HG02610 (cell line): ENCODE results near the gene EYA2.
"Not testable (repeated sequence)": the region's sequence is repeated elsewhere in the genome, so short reads cannot be mapped to it uniquely, and the experiment has no call there.

Source experiments
- ATAC-seq: cut with Tn5 transposase; IDR thresholded peaks from one replicate; pipeline ENCODE4 v1.9.1; 2021; ENCODE audit warnings: mild to moderate bottlenecking, moderate library complexity; ENCODE audit not compliant: unreplicated experiment

The EYA2 gene, protein sequence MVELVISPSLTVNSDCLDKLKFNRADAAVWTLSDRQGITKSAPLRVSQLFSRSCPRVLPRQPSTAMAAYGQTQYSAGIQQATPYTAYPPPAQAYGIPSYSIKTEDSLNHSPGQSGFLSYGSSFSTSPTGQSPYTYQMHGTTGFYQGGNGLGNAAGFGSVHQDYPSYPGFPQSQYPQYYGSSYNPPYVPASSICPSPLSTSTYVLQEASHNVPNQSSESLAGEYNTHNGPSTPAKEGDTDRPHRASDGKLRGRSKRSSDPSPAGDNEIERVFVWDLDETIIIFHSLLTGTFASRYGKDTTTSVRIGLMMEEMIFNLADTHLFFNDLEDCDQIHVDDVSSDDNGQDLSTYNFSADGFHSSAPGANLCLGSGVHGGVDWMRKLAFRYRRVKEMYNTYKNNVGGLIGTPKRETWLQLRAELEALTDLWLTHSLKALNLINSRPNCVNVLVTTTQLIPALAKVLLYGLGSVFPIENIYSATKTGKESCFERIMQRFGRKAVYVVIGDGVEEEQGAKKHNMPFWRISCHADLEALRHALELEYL

DNA sequence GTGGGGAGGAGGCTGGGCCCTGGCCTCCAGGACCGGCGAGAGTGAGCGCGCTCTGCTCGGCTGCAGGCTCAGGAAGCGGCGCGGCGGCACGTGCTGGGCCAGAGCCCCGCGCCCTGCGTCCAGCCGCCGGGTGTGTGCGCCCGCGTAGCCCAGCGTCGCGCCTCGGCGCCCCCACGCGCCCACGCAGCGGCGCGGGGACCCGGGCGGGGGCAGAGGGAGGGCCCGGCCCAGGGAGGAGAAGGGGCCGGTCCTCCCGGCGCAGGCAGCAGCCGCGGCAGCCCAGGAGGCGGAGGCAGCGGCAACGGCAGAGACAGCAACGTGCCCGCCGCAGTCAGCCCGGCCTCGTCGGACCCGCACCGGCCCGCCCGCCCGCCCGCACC is at the start of gene EYA2:
Gene EYA2, plus strand, starts transcription at position 265 of the 380 bp plus-strand sequence. CDS start 95,168 bp downstream, outside the sequence.
- no peak for ATAC-seq

DNA sequence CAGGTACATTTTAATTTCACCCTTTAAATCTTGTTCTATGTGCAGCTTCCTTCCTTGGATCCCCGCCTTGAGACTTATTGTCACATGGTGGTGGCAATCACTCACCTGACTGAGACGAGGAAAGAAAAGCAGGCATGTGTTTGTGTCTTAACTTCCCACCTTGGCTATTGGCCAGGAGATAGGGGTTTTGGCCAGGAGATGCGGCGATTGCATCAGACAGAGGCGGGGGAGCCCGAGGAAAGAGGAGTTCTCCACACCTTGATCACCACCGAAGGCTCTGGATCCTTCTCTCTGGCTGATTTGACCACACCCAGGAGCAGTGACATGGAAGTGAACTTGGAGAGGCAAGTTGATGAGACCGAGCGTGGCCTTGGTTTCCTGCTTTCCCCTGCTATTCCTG is 49.7 kb upstream of the EYA2 start:
- no peak for ATAC-seq

DNA sequence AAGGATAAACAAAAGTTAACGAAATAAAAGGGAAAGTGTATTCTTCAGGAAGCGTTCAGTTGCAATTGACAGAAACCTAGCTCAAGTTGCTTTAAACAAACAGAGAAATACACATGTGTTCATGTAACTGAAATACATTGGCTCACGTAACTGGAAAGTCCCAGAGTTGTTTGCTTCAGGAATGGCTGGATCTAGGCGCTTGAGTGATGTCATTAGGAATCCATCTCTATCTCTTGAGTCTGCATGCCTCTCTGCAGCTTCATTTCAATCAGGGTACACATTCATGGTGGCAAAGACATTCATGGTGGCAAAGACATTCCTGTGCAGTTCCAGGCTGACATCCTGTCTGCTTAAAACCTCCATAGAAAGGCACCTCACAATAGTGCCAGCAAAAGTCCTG is 45.4 kb upstream of the EYA2 start:
- no peak for ATAC-seq

DNA sequence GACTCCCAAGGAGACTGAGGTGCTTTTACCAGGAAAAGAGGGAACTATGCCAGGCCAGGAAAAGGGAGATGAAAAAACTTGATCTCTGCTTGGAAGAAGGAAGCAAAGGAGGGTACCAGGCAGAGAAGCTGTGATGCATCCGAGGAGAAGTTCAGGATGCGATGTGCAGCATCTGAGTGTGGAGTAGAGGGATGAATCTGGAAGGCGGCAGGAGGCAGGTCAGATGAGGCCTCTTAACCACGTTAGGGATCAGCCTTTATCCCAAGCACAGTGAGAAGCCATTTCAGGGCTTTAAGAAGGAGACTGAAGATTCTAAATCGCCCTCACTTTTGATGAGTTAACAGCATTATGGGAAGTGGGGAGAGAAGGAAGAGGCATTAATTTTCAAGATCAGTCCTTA is 44.9 kb upstream of the EYA2 start:
- ATAC-seq, result no peak

DNA sequence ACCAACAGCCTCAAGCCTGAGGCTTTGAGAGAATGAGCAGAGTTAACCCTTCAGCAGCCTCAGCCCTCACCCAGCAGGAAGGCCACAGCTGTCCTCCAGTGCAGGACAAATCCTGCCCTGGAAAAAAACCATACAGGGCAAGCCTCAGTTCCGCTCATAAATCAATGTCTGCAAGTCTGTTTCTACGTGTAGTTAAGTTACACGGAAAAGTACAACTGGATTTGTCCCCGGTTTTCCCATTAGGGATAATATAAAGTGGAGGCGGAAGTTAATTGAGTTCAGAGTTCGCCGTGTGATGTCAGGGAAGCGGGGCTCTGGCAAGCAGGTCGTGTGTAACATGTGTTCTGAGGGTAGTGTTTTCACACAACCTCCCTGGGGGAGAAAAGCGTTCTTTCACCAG is 44.2 kb upstream of the EYA2 start:
- ATAC-seq, result no peak

DNA sequence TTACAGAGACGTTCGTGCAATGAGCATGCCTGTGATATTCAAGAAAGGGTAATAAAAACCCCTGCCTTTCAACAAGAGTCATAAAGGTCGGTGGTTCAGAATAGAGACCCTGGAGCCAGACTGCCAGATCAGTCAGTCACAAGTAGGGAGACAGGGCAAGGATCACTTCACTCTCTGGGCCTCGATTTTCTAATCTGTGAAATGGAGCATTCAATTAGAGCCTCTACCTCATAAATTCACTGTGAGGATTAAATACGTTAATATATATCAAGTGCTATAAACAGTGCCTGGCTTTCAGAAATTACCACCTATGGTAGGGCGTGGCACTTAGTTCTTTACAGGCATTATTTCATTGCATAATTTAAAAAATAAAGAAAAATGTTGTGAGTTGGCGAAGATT is 43.7 kb upstream of the EYA2 start:
- ATAC-seq, result no peak

DNA sequence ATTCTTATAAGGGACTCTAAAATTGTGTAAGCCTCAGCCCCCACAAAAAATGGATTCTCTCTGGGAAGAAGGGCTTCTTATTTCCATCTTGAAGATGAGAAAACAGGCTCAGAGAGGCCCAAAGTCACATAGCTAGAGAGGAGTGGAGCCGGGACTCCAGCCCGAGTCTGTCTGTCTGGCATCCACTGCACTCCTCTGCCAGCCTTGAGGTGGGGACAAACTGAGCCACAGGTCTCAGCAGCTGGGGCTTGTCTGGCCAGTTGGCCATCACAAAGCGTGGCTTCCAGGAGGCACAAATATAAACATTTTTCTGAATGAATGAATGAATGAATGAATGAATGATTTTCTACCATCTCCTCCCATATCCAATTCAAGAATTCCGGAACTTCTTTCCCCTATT is 42.9 kb upstream of the EYA2 start:
- ATAC-seq, result no peak

DNA sequence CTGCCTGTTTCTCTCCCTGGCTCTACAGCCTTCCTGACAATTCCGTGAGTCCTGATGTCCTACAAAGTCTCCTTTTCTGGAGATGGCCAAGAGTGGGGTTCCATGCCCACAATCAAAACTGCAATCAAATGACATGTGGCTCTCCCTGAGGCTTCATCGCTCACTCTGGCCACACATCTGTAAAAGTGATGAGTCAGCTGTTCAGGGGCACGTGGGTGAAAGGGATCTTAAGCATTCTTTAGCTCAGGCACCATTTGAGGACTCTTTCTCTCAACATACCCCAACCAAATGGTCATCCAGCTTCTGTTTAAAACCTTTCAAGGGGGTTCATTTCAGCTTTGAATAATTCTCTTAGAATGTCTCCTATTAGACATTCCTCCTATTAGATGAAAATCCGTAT is 42.3 kb upstream of the EYA2 start:
- ATAC-seq, result no peak

DNA sequence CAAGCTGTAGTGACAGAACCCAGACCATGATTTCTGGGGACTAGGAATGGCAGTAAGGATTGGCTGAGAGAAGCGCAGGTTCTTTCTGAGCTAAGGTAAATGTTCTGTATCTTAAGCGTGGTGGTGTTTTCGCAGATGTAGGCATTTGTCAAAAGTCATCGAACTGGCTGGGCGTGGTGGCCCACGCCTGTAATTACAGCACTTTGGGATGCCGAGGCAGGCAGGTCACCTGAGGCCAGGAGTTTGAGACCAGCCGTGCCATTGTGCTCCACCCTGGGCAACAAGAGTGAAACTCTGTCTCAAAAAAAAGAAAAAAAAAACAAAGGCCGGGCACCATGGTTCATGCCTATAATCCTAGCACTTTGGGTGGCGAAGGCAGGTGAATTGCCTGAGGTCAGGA is 40.7 kb upstream of the EYA2 start:
- ATAC-seq, result no peak

DNA sequence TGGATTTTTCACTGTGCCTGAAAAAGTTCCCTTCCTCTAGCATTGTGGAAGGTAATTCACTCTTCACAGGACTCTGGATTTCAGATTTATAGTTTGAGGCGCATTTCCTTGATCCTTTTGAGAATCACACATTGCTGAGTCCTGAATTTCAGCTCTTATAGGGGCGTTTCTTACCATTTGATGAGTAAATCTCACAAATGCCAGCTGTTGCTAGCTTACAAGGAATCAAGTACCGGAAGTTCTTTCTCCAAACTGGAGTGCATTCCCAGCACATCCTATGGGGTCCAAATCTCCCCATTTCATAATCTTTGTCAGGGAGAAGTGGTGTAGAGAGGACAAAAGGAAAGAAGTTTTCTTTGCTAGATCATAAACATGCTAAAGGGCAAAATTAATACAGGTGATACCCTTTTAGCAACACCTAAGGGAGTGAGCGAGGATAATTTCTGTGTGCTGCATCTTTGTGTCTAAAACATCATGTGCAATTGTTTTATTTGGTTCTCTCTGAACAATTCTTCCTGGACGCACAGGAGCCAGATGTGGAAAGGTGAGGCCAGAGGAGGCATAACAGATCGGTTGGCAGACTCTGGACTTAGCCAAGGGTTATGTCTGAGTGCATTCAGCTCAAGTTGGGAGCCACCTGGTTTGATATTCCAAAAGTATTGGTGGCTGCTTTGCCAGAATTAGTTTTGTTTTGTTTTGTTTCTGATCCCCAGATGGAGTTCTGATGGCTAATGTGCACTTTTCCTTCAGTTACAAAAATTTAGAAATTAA is 37.4 kb upstream of the EYA2 start:
- no peak for ATAC-seq

DNA sequence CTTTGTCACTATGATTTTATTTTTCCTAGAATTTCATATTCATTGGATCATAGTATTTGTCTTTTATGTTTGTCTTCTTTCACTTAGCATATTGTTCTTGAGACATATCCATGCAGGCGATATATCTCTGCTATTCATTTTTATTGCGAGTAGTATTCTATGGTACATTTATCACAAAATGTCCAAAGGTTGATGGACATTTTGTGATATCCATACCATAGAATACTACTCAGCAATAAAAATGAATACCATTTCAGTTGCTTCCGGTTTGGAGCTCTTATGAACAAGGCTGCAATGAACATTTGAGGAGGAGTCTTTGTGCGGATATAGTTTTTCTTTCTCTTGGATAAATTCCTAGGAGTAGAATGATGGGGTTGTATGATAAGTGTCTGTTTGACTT is 28.8 kb upstream of the EYA2 start:
- ATAC-seq, result no peak

DNA sequence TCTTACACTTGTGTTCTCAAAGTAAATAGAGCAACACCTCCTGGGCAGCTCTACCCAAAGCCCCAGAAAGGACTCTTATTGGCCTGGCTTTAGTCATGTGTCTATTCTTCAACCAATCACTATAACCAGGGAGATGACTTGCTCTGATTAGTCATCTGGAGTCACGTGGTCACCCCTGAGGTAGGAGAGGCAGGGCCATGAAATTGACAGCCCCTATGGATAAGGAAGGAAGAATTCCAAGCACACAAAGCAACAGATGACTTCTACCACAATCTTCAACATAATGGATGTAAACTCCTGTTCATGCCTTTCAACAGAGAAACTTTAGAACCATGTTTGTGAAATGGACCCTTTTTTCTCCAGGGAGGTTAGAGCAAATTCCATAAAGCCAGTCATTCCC is 24.6 kb upstream of the EYA2 start:
- ATAC-seq, result no peak

DNA sequence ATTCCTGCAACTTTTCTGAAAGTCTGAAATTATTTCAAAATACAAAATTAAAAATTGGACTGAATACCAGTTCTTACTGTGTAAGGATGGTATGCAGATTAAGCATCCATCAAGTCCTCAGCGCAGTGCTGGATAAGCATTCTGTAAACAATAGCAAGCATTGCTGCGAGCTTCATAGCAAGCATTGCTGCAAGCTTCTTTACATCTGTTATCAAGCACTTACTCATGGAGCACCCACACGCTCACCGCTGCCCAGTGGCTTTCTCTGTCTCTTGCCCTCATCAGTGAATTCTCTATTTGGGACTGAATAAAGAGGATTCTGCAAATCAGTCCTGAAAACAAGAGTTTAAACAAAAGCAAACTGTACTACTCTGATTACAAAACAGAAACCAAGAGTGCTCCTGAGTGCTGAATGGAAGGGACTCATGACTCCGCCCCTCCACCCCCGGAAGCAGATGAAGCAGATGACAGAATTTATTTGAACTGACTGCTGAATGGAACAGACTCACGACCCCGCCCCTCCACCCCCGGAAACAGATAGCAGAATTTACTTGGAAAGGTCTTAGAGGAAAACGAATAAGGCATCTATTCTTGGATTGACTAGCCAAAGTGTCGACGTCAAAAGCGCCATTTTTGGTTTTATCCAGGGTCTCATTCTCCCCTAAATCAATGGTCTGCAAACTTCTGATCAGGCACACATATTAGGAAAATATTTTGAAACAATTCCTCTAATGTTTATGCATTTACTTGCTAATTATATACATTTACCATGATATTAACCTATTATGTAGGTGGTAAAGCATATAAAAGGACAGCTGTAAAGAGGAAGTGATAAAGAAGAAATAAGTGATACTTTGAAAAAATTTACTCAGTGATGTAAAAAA is 22.1 kb upstream of the EYA2 start:
- no peak for ATAC-seq

DNA sequence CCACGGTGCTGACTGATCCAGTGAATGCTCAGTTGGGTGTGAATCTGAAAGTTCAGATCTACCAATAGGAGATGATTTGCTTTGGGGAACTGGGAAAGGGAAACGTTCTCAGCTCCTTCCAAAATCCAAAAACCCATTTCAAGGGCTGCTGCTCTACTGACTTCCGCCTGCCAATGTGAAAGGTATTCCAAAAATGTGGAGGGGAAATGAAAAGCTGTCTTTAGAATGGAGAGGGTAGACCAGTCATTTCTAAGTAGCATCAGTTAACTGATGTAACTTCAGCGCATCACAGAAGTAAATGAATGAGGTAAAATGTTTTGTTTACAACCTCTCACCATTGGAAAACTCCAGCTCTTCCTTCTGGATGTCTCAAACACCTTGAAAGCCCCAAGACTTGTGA is 19.6 kb upstream of the EYA2 start:
- no peak for ATAC-seq

DNA sequence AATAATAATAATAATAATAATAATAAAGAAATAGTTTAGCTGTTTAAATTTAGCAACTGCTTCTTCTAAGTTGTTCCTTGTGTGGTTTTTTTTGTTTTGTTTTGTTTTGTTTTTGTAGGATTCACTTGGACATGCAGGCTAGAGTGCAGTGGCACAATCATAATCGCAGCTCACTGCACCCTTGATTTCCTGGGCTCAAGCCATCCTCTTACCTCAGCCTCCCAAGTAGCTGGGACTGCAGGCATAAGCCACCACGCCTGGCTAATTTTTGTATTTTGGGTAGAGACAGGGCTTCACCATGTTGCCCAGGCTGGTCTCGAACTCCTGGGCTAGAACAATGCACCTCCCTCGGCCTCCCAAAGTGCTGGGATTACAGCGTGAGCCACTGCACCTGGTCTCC is 15.3 kb upstream of the EYA2 start:
- ATAC-seq, result no peak

DNA sequence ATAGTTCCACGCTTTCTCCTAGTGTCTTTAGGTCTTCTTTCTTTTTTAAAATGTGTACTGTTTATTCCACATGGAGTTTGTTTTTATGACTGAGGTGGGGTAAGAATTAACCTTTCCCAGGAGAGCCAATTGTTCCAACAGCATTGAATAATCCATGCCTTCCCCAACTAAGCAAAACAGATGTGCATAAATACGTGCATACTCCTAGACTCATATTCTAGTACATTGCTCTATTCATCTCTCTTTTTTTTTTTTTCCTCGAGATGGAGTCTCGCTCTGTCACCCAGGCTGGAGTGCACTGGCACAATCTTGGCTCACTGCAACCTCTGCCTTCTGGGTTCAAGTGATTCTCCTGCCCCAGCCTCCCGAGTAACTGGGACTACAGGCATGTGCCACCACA is 14.7 kb upstream of the EYA2 start:
- ATAC-seq, result not testable (repeated sequence)

DNA sequence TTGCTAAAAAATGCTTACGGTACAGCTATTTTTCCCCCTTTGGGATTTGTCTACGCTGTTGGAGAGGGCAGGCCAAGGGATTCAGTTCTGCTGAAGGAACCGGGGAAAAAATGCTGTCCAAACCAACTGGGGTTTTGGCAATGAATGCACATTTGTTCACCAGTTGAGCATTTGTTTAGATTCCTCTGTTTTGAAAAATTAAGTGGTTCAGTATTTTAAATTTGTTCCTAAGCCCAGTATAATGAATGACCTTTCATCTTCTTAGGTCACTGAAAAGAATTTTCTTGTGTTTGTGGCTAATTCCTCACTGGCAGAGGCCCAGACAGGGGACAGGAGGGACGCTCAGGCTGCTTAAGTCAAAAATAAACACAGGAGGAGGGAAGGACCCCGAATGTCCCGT is 10.8 kb upstream of the EYA2 start:
- no peak for ATAC-seq

DNA sequence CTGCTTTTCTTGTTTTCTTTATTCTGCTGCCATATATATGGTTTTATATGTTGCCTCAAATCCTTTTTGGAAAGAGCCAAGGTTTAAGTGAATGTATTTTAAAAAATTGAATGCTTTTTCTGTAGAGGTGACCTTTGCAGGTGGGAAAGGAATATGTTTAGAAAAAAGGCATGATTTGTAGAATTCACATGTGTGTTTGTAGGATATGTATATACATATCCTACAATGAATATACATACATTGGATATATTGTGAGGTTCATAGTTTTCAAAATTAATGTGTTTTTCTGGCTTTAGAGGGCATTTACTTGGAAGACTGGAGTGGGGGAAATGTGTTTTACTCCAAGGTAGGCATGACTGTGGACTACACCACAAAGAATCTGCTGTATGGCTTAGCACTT is 4.0 kb upstream of the EYA2 start:
- no peak for ATAC-seq

DNA sequence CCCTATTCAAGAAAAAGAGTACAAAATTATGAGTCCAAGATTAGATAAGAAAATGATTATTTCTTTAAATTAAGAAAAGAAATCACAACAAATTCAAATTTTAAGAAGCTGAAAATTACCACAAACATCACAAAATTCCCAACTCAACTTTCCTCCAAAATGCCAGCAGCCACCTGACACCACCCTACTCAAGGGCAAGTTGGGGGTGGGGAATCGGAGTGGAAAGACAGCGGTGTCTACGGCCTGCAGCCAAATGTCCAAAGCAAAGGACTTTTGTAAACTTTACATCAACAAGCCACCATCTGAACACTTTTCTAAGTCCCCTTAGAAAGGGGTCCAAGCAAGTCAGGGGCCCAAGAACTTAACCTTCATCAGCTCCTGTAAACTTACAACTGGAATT is 1.6 kb upstream of the EYA2 start:
- ATAC-seq, result no peak

DNA sequence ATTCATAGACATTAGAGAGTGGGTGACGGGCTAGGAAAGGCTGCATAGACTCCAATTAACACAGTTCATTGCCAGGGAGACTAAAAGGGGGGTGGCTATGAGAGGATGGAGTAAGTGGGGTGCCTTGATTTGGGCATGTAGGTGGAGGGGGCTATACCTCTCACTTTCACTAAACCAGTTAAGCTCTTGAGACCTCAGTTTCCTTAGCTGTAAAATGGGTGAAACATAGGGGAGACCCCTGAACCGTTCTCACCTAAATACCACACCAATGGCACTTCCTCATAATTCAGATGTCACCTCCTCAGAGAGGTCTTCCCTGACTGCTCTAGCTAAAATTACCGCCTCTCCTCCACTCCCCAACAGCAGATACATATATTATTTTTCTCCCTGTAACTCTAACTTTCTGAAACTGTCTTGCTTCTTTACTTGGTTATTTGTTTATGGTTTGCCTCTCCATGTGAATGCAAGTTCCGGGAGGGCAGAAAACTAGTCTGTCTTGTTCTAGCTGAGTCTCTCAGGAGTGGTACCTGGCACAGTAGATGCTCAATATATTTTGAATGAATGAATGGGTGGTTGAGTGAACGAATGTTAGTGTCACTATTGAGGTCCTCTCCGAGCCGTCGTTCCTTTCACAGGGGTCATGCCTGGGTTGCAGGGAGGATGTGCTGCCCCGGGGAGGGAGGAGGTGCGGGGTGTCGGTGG is 615 bp upstream of the EYA2 start:
- ATAC-seq, result no peak
